NCI-H2196 treated with DMSO at 0.1 percent for 48 hours (cell line): Measurements from ENCODE around the gene DOCK3.
"Not testable (repeated sequence)": the region's sequence is repeated elsewhere in the genome, so short reads cannot be mapped to it uniquely, and the experiment has no call there.

Source experiments
- DNase-seq: peaks from one replicate; lab custom pipeline; 2025; ENCODE audit not compliant: unreplicated experiment; lab: John Stamatoyannopoulos, UW

Gene DOCK3

GRCh38 chr3:51380601-51381332 is 706.0 kb downstream of the DOCK3 start:
- DNase-seq, result no peak

GRCh38 chr3:51381333-51381705 is 706.6 kb downstream of the DOCK3 start:
- DNase-seq, result no peak

GRCh38 chr3:51382076-51382745 is 707.5 kb downstream of the DOCK3 start:
- DNase-seq, result no peak

GRCh38 chr3:51382947-51383578 is 708.3 kb downstream of the DOCK3 start:
- no peak for DNase-seq

- DNase-seq, result no peak
Measured at GRCh38 chr3:51384055-51384725, 709.5 kb downstream of the DOCK3 start.

GRCh38 chr3:51384726-51385473 is 710.2 kb downstream of the DOCK3 start, which contains the start of gene MANF:
TSS of gene MANF (plus strand) at chr3:51385291. CDS start at chr3:51385343, 52 bp downstream.
- peak; percentile 86 for DNase-seq

- DNase-seq, result no peak
Measured at GRCh38 chr3:51385621-51386091, 710.9 kb downstream of the DOCK3 start.

GRCh38 chr3:51386159-51386851 is 711.6 kb downstream of the DOCK3 start:
- no peak for DNase-seq

- DNase-seq, result no peak
Measured at GRCh38 chr3:51386852-51387229, 712.1 kb downstream of the DOCK3 start.

GRCh38 chr3:51387281-51387680 is 712.6 kb downstream of the DOCK3 start:
- not testable (repeated sequence) for DNase-seq

GRCh38 chr3:51388286-51389029 is 713.7 kb downstream of the DOCK3 start:
- no peak for DNase-seq

- no peak for DNase-seq
Measured at GRCh38 chr3:51389423-51390183, 714.9 kb downstream of the DOCK3 start.

- DNase-seq, result no peak
Measured at GRCh38 chr3:51390246-51391074, 715.7 kb downstream of the DOCK3 start.

- DNase-seq, result peak; percentile 80
Measured at GRCh38 chr3:51391075-51391565, 716.4 kb downstream of the DOCK3 start, which contains the start of gene RBM15B. TSS of gene RBM15B (plus strand) at chr3:51391285. CDS start at chr3:51391400, 115 bp downstream.

GRCh38 chr3:51391566-51392354 is 717.0 kb downstream of the DOCK3 start:
- DNase-seq, result no peak

GRCh38 chr3:51392355-51393133 is 717.8 kb downstream of the DOCK3 start:
- no peak for DNase-seq
